ENCODE results near the gene NDUFA3.
"Not testable (repeated sequence)": the region's sequence is repeated elsewhere in the genome, so short reads cannot be mapped to it uniquely, and the experiment has no call there.

NDUFA3 gene

DNA sequence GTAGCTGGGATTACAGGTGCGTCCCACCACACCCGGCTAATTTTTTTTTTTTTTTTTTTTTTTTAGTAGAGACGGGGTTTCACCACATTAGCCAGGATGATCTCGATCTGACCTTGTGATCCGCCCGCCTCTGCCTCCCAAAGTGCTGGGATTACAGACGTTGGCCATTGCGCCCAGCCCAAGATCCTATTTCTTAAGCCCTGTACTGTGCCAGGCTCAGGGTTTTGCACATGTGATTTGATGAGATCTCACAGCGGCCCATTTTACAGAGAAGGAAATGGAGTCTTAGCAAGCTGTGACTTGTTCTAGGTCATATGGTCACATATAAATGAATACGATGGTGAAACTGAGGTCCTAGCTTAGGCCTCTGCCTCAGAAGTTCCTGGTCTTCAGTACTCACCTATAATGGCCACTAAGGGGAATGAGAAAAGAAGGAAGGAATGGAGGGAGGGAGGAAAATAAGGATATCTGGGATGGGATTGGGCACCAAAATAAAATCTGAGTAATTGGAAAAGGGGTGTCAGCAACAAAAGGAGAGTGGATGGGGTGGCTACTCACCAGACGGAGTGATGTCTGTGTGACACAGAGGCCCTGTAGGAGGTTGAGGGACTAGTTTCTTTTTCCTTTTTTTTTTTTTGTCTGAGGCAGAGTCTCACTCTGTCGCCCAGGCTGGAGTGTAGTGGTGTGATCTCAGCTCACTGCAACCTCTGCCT is 3.3 kb upstream of the NDUFA3 start:
- Histone ChIP-seq H3K36me3 (ENCODE audit: control insufficient read depth, low read length) (peaks cover 3% of the 10 kb centered on the region; the same call in 1 of the 2 replicates), H3K4me1 (ENCODE audit: control insufficient read depth, low read length) (peaks cover 33% of the 10 kb centered on the region), H3K9me2 (replicated peaks; ENCODE audit: control insufficient read depth, low read length) (no peaks in the 10 kb centered on the region), H3K4me2 (ENCODE audit: low read length) (no peak overlapping the region), H3F3A (ENCODE audit: control insufficient read depth, insufficient read depth) (peaks cover 6% of the 10 kb centered on the region; the same call in 1 of the 2 replicates), H3K4me3 (ENCODE audit: low read length) (no peak overlapping the region), H3K27me3 (ENCODE audit: control insufficient read depth, low read length) (no peaks in the 10 kb centered on the region), H3K9me3 (ENCODE audit: control insufficient read depth, insufficient read depth, low read length) (peaks cover 1% of the 10 kb centered on the region; the same call in 1 of the 2 replicates), H3K27ac (ENCODE audit: low read depth, low read length) (no peak overlapping the region), H3K79me2 (ENCODE audit: control insufficient read depth, low read length) (peaks cover 17% of the 10 kb centered on the region), H4K20me1 (ENCODE audit: control insufficient read depth, insufficient read depth, low read depth, low read length) (no peaks in the 10 kb centered on the region)
- no peak for TF ChIP-seq EZH2phosphoT487 (IDR thresholded peaks at IDR 0.05; ENCODE audit: borderline replicate concordance, low read length)
- TF ChIP-seq, protein P1, sequence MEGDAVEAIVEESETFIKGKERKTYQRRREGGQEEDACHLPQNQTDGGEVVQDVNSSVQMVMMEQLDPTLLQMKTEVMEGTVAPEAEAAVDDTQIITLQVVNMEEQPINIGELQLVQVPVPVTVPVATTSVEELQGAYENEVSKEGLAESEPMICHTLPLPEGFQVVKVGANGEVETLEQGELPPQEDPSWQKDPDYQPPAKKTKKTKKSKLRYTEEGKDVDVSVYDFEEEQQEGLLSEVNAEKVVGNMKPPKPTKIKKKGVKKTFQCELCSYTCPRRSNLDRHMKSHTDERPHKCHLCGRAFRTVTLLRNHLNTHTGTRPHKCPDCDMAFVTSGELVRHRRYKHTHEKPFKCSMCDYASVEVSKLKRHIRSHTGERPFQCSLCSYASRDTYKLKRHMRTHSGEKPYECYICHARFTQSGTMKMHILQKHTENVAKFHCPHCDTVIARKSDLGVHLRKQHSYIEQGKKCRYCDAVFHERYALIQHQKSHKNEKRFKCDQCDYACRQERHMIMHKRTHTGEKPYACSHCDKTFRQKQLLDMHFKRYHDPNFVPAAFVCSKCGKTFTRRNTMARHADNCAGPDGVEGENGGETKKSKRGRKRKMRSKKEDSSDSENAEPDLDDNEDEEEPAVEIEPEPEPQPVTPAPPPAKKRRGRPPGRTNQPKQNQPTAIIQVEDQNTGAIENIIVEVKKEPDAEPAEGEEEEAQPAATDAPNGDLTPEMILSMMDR (IDR thresholded peaks at IDR 0.05; ENCODE audit: low read depth, low read length, poor library complexity, severe bottlenecking), result no peak

DNA sequence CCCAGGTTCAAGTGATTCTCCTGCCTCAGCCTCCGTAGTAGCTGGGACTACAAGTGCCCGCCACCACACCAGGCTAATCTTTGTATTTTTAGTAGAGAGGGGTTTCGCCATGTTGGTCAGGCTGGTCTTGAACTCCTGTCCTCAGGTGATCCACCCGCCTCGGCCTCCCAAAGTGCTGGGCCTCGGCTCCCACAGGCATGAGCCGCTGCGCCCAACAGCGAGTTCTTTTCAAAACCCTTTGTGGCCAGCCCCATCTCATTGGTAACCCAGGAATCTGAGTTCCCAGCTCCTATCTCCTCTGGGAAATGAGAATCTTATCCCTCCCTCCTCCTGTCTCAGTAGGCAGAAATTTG is 2.8 kb upstream of the NDUFA3 start:
- not testable (repeated sequence) for H3K9me2 ChIP-seq (replicated peaks; ENCODE audit: control insufficient read depth, low read length); H3K27ac ChIP-seq (ENCODE audit: low read depth, low read length); H3K27me3 ChIP-seq (ENCODE audit: control insufficient read depth, low read length); H3K4me2 ChIP-seq (ENCODE audit: low read length); H4K20me1 ChIP-seq (ENCODE audit: control insufficient read depth, insufficient read depth, low read depth, low read length); H3K36me3 ChIP-seq (ENCODE audit: control insufficient read depth, low read length); H3K9me3 ChIP-seq (ENCODE audit: control insufficient read depth, insufficient read depth, low read length); H3K4me3 ChIP-seq (ENCODE audit: low read length); H3F3A ChIP-seq (ENCODE audit: control insufficient read depth, insufficient read depth)
- Histone ChIP-seq H3K79me2 (ENCODE audit: control insufficient read depth, low read length) (peaks cover 22% of the 10 kb centered on the region), H3K4me1 (ENCODE audit: control insufficient read depth, low read length) (peaks cover 34% of the 10 kb centered on the region)

DNA sequence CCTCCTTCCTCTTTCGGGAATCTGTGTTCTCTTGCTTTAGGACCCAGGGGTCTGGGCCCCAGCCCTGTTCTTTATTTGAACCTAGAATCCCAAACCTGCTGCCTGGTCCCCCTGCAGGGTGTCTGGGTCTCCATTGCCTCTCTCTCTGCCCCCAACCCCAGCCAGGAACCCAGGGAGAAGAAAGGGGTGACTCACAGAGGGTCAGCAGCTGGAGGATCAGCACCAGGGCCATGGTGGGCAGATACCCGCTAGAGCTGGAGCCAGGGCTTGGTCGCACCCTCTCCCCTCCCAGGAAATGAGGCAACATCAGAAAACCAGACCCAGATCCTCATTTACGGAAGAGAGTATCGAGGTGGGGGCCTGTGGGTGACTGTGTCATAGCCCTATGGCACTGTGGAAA is 2.1 kb upstream of the NDUFA3 start, which contains the start of gene OSCAR:
TSS of gene OSCAR (minus strand) at position 243 of the 400 bp plus-strand sequence. CDS start at position 232, 11 bp downstream.
- Histone ChIP-seq H3K9me2 (replicated peaks; ENCODE audit: control insufficient read depth, low read length) (no peaks in the 10 kb centered on the region), H3K4me3 (ENCODE audit: low read length) (no peak within 1 kb of the TSS), H3K36me3 (ENCODE audit: control insufficient read depth, low read length) (peaks cover 9% of the 10 kb centered on the region), H4K20me1 (ENCODE audit: control insufficient read depth, insufficient read depth, low read depth, low read length) (no peaks in the 10 kb centered on the region), H3K9me3 (ENCODE audit: control insufficient read depth, insufficient read depth, low read length) (no peaks in the 10 kb centered on the region), H3K79me2 (ENCODE audit: control insufficient read depth, low read length) (peaks cover 28% of the 10 kb centered on the region), H3K4me2 (ENCODE audit: low read length) (no peak within 1 kb of the TSS), H3K4me1 (ENCODE audit: control insufficient read depth, low read length) (peaks cover 34% of the 10 kb centered on the region), H3K27me3 (ENCODE audit: control insufficient read depth, low read length) (no peaks in the 10 kb centered on the region), H3K27ac (ENCODE audit: low read depth, low read length) (no peak within 1 kb of the TSS), H3F3A (ENCODE audit: control insufficient read depth, insufficient read depth) (peaks cover 6% of the 10 kb centered on the region; the same call in 1 of the 2 replicates)
- TF ChIP-seq, protein P1 (IDR thresholded peaks at IDR 0.05; ENCODE audit: low read depth, low read length, poor library complexity, severe bottlenecking), result no peak
- TF ChIP-seq EZH2phosphoT487 (IDR thresholded peaks at IDR 0.05; ENCODE audit: borderline replicate concordance, low read length), result no peak

DNA sequence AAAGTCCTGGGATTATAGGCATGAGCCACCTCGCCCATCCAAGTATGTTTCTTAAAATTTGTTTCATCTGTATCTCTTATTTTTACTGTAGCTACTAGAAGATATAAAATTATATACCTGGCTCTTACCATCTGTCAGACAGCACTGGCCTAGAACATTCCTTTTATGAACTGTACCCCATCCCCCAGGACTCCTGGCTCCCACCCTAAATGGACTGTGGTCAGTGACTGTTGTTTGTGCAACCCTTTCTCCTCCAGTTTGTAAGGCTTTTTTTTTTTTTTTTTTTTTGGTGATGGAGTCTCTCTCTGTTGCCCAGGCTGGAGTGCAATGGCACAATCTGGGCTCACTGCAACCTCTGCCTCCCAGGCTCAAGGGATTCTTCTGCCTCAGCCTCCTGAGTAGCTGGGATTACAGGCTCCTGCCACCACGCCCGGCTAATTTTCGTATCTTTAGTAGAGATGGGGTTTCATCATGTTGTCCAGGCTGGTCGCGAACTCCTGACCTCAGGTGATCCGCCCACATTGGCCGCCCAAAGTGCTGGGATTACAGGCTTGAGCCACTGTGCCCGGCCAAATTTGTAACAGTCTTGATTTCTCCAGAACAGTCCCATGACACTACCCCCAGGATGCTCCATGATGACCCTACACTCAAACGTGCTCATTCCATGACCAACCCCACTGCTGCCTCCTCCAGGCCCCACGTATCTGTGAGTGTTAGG is 2.5 kb downstream of the NDUFA3 start:
- Histone ChIP-seq H4K20me1 (ENCODE audit: control insufficient read depth, insufficient read depth, low read depth, low read length) (no peaks in the 10 kb centered on the region), H3K4me1 (ENCODE audit: control insufficient read depth, low read length) (peaks cover 17% of the 10 kb centered on the region), H3K9me2 (replicated peaks; ENCODE audit: control insufficient read depth, low read length) (no peaks in the 10 kb centered on the region), H3K4me2 (ENCODE audit: low read length) (no peak overlapping the region), H3K9me3 (ENCODE audit: control insufficient read depth, insufficient read depth, low read length) (no peaks in the 10 kb centered on the region), H3K27ac (ENCODE audit: low read depth, low read length) (no peak overlapping the region), H3F3A (ENCODE audit: control insufficient read depth, insufficient read depth) (0 out of 2 replicates have a peak, but pooled peaks cover 2% of the 10 kb centered on the region), H3K27me3 (ENCODE audit: control insufficient read depth, low read length) (no peaks in the 10 kb centered on the region), H3K79me2 (ENCODE audit: control insufficient read depth, low read length) (peaks cover 34% of the 10 kb centered on the region), H3K4me3 (ENCODE audit: low read length) (no peak overlapping the region), H3K36me3 (ENCODE audit: control insufficient read depth, low read length) (peaks cover 52% of the 10 kb centered on the region)
- TF ChIP-seq, protein P1 (IDR thresholded peaks at IDR 0.05; ENCODE audit: low read depth, low read length, poor library complexity, severe bottlenecking), result no peak
- no peak for TF ChIP-seq EZH2phosphoT487 (IDR thresholded peaks at IDR 0.05; ENCODE audit: borderline replicate concordance, low read length)

Data from DOHH2 (cell line).